ENCODE data around the gene SPOUT1.

The SPOUT1 gene

GRCh38 chr9:128870128-128870940 is 40.7 kb upstream of the SPOUT1 start:
- peaks cover 43% of the 10 kb centered on the region for H3K79me2 ChIP-seq (ENCODE audit: insufficient read depth, low read length)
- H3F3A ChIP-seq (ENCODE audit: insufficient read depth): 0 out of 2 replicates have a peak, but pooled peaks cover 4% of the 10 kb centered on the region
- no peaks in the 10 kb centered on the region for H4K20me1 ChIP-seq (ENCODE audit: low read depth, low read length)
- H2AFZ ChIP-seq (ENCODE audit: low read depth, low read length, severe bottlenecking): no peak overlapping the region
- H3K27me3 ChIP-seq (ENCODE audit: low read length): no peaks in the 10 kb centered on the region
- H3K9me3 ChIP-seq (ENCODE audit: insufficient read depth, low read length): no peaks in the 10 kb centered on the region
- no peaks in the 10 kb centered on the region for H3K9me2 ChIP-seq (replicated peaks; ENCODE audit: insufficient read depth, low read length)
- H3K4me3 ChIP-seq (ENCODE audit: insufficient read depth, low read length, poor library complexity, severe bottlenecking): no peak overlapping the region
- no peak overlapping the region for H3K4me2 ChIP-seq (ENCODE audit: low read depth, low read length, poor library complexity, severe bottlenecking)
- no peaks in the 10 kb centered on the region for H3K36me3 ChIP-seq (ENCODE audit: low read length)
- no peak overlapping the region for H3K27ac ChIP-seq (ENCODE audit: low read depth, low read length)
- H3K9ac ChIP-seq (ENCODE audit: low read length): no peak overlapping the region
- no peak for TF ChIP-seq CTCF (IDR thresholded peaks at IDR 0.05; ENCODE audit: insufficient read depth, low read length, poor library complexity, severe bottlenecking)
- no peak for TF ChIP-seq EZH2phosphoT487 (conservative IDR thresholded peaks at IDR 0.05; ENCODE audit: low read length)

GRCh38 chr9:128863647-128864046 is 34.1 kb upstream of the SPOUT1 start:
- H3K9me2 ChIP-seq (replicated peaks; ENCODE audit: insufficient read depth, low read length): no peaks in the 10 kb centered on the region
- H4K20me1 ChIP-seq (ENCODE audit: low read depth, low read length): no peaks in the 10 kb centered on the region
- peak overlapping the region; percentile 11; the same call in 1 of the 2 replicates for H3K9ac ChIP-seq (ENCODE audit: low read length)
- no peaks in the 10 kb centered on the region for H3K27me3 ChIP-seq (ENCODE audit: low read length)
- H2AFZ ChIP-seq (ENCODE audit: low read depth, low read length, severe bottlenecking): no peak overlapping the region
- TF ChIP-seq EZH2phosphoT487 (conservative IDR thresholded peaks at IDR 0.05; ENCODE audit: low read length) (no peak), CTCF (IDR thresholded peaks at IDR 0.05; ENCODE audit: insufficient read depth, low read length, poor library complexity, severe bottlenecking) (peak; percentile 86)
- peaks cover 55% of the 10 kb centered on the region for H3K79me2 ChIP-seq (ENCODE audit: insufficient read depth, low read length)
- no peaks in the 10 kb centered on the region for H3K36me3 ChIP-seq (ENCODE audit: low read length)
- H3K9me3 ChIP-seq (ENCODE audit: insufficient read depth, low read length): no peaks in the 10 kb centered on the region
- H3K4me3 ChIP-seq (ENCODE audit: insufficient read depth, low read length, poor library complexity, severe bottlenecking): no peak overlapping the region
- H3K27ac ChIP-seq (ENCODE audit: low read depth, low read length): no peak overlapping the region; the same call in 1 of the 2 replicates
- 0 out of 2 replicates have a peak, but pooled peaks cover 9% of the 10 kb centered on the region for H3F3A ChIP-seq (ENCODE audit: insufficient read depth)
- H3K4me2 ChIP-seq (ENCODE audit: low read depth, low read length, poor library complexity, severe bottlenecking): no peak overlapping the region

- 0 out of 2 replicates have a peak, but pooled peaks cover 9% of the 10 kb centered on the region for H3F3A ChIP-seq (ENCODE audit: insufficient read depth)
- H3K27ac ChIP-seq (ENCODE audit: low read depth, low read length): no peak overlapping the region
- no peaks in the 10 kb centered on the region for H4K20me1 ChIP-seq (ENCODE audit: low read depth, low read length)
- no peaks in the 10 kb centered on the region for H3K9me3 ChIP-seq (ENCODE audit: insufficient read depth, low read length)
- no peak overlapping the region for H3K9ac ChIP-seq (ENCODE audit: low read length)
- no peaks in the 10 kb centered on the region for H3K9me2 ChIP-seq (replicated peaks; ENCODE audit: insufficient read depth, low read length)
- H3K4me2 ChIP-seq (ENCODE audit: low read depth, low read length, poor library complexity, severe bottlenecking): no peak overlapping the region
- peaks cover 62% of the 10 kb centered on the region for H3K79me2 ChIP-seq (ENCODE audit: insufficient read depth, low read length)
- TF ChIP-seq CTCF (IDR thresholded peaks at IDR 0.05; ENCODE audit: insufficient read depth, low read length, poor library complexity, severe bottlenecking) (no peak), EZH2phosphoT487 (conservative IDR thresholded peaks at IDR 0.05; ENCODE audit: low read length) (no peak)
- no peak overlapping the region for H2AFZ ChIP-seq (ENCODE audit: low read depth, low read length, severe bottlenecking)
- no peaks in the 10 kb centered on the region for H3K27me3 ChIP-seq (ENCODE audit: low read length)
- H3K36me3 ChIP-seq (ENCODE audit: low read length): no peaks in the 10 kb centered on the region
- no peak overlapping the region for H3K4me3 ChIP-seq (ENCODE audit: insufficient read depth, low read length, poor library complexity, severe bottlenecking)
These were observed 32.8 kb upstream of the SPOUT1 start for GRCh38 chr9:128862401-128862851.

All from SU-DHL-6 (cell line).